ENCODE data around the gene TEN1. TPM values are rescaled to one million over a fixed set of nuclear protein-coding genes. Genes with fewer than 3 reads are reported as not detected.

Gene TEN1
- total RNA-seq, 1 experiment from 2014 or later, result 19.3 TPM

GRCh38 chr17:76033139-76033538 is 54.1 kb downstream of the TEN1 start:
- no peak for DNase-seq
- no peak overlapping the region; a peak in 1 of 5 replicates for H3K4me3 Mint-ChIP-seq
- WGBS (ENCODE audit: extremely low coverage, insufficient read length, low lambda C conversion rate), result no CpG with 5 or more reads among the region's 6 CpGs

More at GRCh38 chr17:76033139-76033538, 54.1 kb downstream of the TEN1 start:
- Histone ChIP-seq H3K18ac (ENCODE audit: insufficient read length, low read depth, low read length) (no peak overlapping the region), H3K4ac (ENCODE audit: low read depth, low read length) (no peak overlapping the region), H2BK5ac (ENCODE audit: insufficient read length, low read length) (no peak overlapping the region), H3K56ac (ENCODE audit: insufficient read length, low read depth, low read length) (no peak overlapping the region), H2AK5ac (ENCODE audit: insufficient read length, low read length) (no peak overlapping the region), H3K9ac (ENCODE audit: extremely low read depth, insufficient read length, low read length) (no peak overlapping the region), H3K79me1 (ENCODE audit: insufficient read depth, low read depth, low read length, poor library complexity, severe bottlenecking) (no peaks in the 10 kb centered on the region), H2BK12ac (ENCODE audit: insufficient read length, low read depth, low read length) (no peak overlapping the region), H4K20me1 (ENCODE audit: control insufficient read depth, insufficient read depth, insufficient read length) (no peaks in the 10 kb centered on the region), H3K4me2 (ENCODE audit: insufficient read depth, insufficient read length, low read length) (no peak overlapping the region), H3K4me1 (ENCODE audit: insufficient read depth, low read length) (peaks cover 2% of the 10 kb centered on the region; the same call in 1 of the 2 replicates), H4K5ac (ENCODE audit: insufficient read length, low read depth, low read length) (no peak overlapping the region), H4K91ac (ENCODE audit: insufficient read length, low read depth, low read length) (no peak overlapping the region), H3K27me3 (ENCODE audit: insufficient read depth, low read length) (no peaks in the 10 kb centered on the region), H2BK15ac (ENCODE audit: low read depth, low read length) (no peak overlapping the region), H2BK20ac (ENCODE audit: low read depth, low read length, poor library complexity, severe bottlenecking) (no peak overlapping the region), H3K23ac (ENCODE audit: insufficient read length, low read depth, low read length) (no peak overlapping the region), H3K23me2 (ENCODE audit: insufficient read length, low read depth, low read length, poor library complexity, severe bottlenecking) (no peaks in the 10 kb centered on the region), H3K27ac (ENCODE audit: insufficient read length, low read depth, low read length) (no peak overlapping the region), H2AFZ (ENCODE audit: low read length) (no peak overlapping the region), H4K8ac (replicated peaks; ENCODE audit: insufficient read length, low read depth, low read length) (no peak overlapping the region), H3K9me3 (ENCODE audit: control insufficient read depth, low read depth, low read length) (no peaks in the 10 kb centered on the region), H3K79me2 (ENCODE audit: insufficient read depth, low read length) (no peaks in the 10 kb centered on the region), H3T11ph (ENCODE audit: low read length) (no peak overlapping the region), H2BK120ac (ENCODE audit: low read depth, low read length, poor library complexity, severe bottlenecking) (no peak overlapping the region), H3K14ac (ENCODE audit: insufficient read depth, low read length) (no peak overlapping the region)
- Mint-ChIP-seq H3K36me3 (ENCODE audit: insufficient read depth in 1 of 3, low read depth in 3 of 3) (peaks cover 0 to 4% (median 2%) of the 10 kb centered on the region in 3 experiments; a peak in 6 of 7 replicates), H3K9me3 (no peaks in the 10 kb centered on the region; a peak in 1 of 5 replicates), H3K4me1 (peaks cover 29 to 32% of the 10 kb centered on the region in 2 experiments), H3K27me3 (ENCODE audit: low read depth) (no peaks in the 10 kb centered on the region), H3K27ac (no peak overlapping the region; a peak in 1 of 7 replicates)
- no peak for TF ChIP-seq CTCF (conservative IDR thresholded peaks at IDR 0.05)

All from H9 (cell line).